Testis (tissue), 3 donors: ENCODE data around the gene MDM4. TPM values are rescaled to one million over a fixed set of nuclear protein-coding genes. Genes with fewer than 3 reads are reported as not detected.
"Not testable (repeated sequence)": the region's sequence is repeated elsewhere in the genome, so short reads cannot be mapped to it uniquely, and the experiment has no call there.

ENCODE experiments used
- DNase-seq: peaks from one replicate; pipeline ENCODE4 v3.0.0-alpha.2; 2019
- H3K27ac ChIP-seq, 2 donors: fragments of 200-600 bp; sonication (generic); one replicate each; pipeline ENCODE4 v1.5.1; 2019
- H3K27me3 ChIP-seq: fragments of 200-600 bp; sonication (generic); one replicate; pipeline ENCODE4 v1.5.1; 2019
- H3K36me3 ChIP-seq: fragments of 200-600 bp; sonication (generic); one replicate; pipeline ENCODE4 v1.5.1; 2017; ENCODE audit warnings: low read depth; ENCODE audit errors: missing control alignments
- H3K4me1 ChIP-seq: fragments of 200-600 bp; sonication (generic); one replicate; pipeline ENCODE4 v1.5.1; 2019
- H3K4me3 ChIP-seq, 2 donors: fragments of 200-600 bp; sonication (generic); one replicate each; pipeline ENCODE4 v1.5.1; 2017 to 2019
- H3K9me3 ChIP-seq: fragments of 200-600 bp; sonication (generic); one replicate; pipeline ENCODE4 v1.5.1; 2017
- CTCF ChIP-seq, 3 experiments: fragments of 450-650 bp in 2 of 3; fragments of 200-600 bp in 1 of 3; sonication (generic) in 1 of 3; IDR thresholded peaks; one replicate each; pipeline ENCODE4 v1.5.1; 2016 to 2019; ENCODE audit warnings: antibody characterized with exemption in 3 of 3, mild to moderate bottlenecking in 2 of 3, moderate library complexity in 1 of 3
- POLR2A ChIP-seq: fragments of 450-650 bp; IDR thresholded peaks from one replicate; pipeline ENCODE4 v1.6.1; 2017; ENCODE audit warnings: antibody characterized with exemption, mild to moderate bottlenecking, moderate library complexity
- WGBS, 2 donors: methylation state at CpG; one replicate each; pipeline ENCODE4 v1.1.5; 2018; 5-methylcytosine and 5-hydroxymethylcytosine counted together
- intact Hi-C: fragments of 100-400 bp; cut with DNase I; formaldehyde crosslinking; loops from one replicate; pipeline ENCODE4 v1.15.1; 2023; ENCODE audit warnings: low total_unique reads
- polyA plus RNA-seq: library from polyadenylated mRNA; stranded (reverse); fragments of 350-450 nt; fragmentation: Illumina TruSeq; extraction: RNeasy Lipid Tissue Mini Kit (QIAGEN cat#74804); gene quantifications from one replicate; pipeline ENCODE4 v1.2.3, GENCODE V29; 2014; ENCODE audit warnings: low read depth, low replicate concordance; ENCODE audit not compliant: insufficient read depth
- total RNA-seq, 2 donors: library from RNA; depleted of rRNA; stranded (reverse); fragments of >200 nt; gene quantifications; one replicate each; pipeline ENCODE4 v1.2.3, GENCODE V29; 2016

The MDM4 gene
- total and polyA plus RNA-seq, 3 donors from 2014 or later: 43.3 to 110 (median 96.2) TPM

- intact Hi-C loops: no loop called here
- Histone ChIP-seq H3K4me3 (no peak overlapping the region), H3K9me3 (no peaks in the 10 kb centered on the region), H3K36me3 (no peaks in the 10 kb centered on the region), H3K4me1 (no peaks in the 10 kb centered on the region), H3K27ac (no peak overlapping the region), H3K27me3 (no peaks in the 10 kb centered on the region)
- no peak for DNase-seq
- WGBS, 2 donors: 83 to 98% methylated on average over 5 of the region's 5 CpGs
- no peak for TF ChIP-seq POLR2A
- no peak for TF ChIP-seq CTCF (IDR thresholded peaks at IDR 0.05)
Measured at GRCh38 chr1:204569478-204569877, 53.3 kb downstream of the MDM4 start.

- 63 to 66% methylated on average over 3 of the region's 3 CpGs for WGBS, 2 donors
- H3K4me3 ChIP-seq, H3K27me3 ChIP-seq, H3K9me3 ChIP-seq, H3K27ac ChIP-seq, H3K4me1 ChIP-seq, intact Hi-C loops, H3K36me3 ChIP-seq, DNase-seq: not testable (repeated sequence)
Measured at GRCh38 chr1:204570021-204570420, 53.8 kb downstream of the MDM4 start.

- no peaks in the 10 kb centered on the region for H3K9me3 ChIP-seq
- no peaks in the 10 kb centered on the region for H3K27me3 ChIP-seq
- H3K4me1 ChIP-seq: no peaks in the 10 kb centered on the region
- TF ChIP-seq CTCF (IDR thresholded peaks at IDR 0.05): no peak
- TF ChIP-seq POLR2A: no peak
- no peak for DNase-seq
- WGBS, 2 donors: 97 to 98% methylated on average over 2 of the region's 2 CpGs
- intact Hi-C loops: no loop called here
- H3K27ac ChIP-seq: no peak overlapping the region
- H3K4me3 ChIP-seq: no peak overlapping the region
- no peaks in the 10 kb centered on the region for H3K36me3 ChIP-seq
Measured at GRCh38 chr1:204571128-204571527, 54.9 kb downstream of the MDM4 start.

GRCh38 chr1:204571631-204572030 lies 55.4 kb downstream of the MDM4 start:
- intact Hi-C loops: no loop called here
- TF ChIP-seq POLR2A: no peak
- TF ChIP-seq CTCF (IDR thresholded peaks at IDR 0.05): no peak
- H3K4me3 ChIP-seq: no peak overlapping the region
- no peaks in the 10 kb centered on the region for H3K4me1 ChIP-seq
- no peak for DNase-seq
- 95 to 97% methylated on average over 4 of the region's 4 CpGs for WGBS, 2 donors
- H3K9me3 ChIP-seq: no peaks in the 10 kb centered on the region
- H3K27me3 ChIP-seq: no peaks in the 10 kb centered on the region
- H3K36me3 ChIP-seq: no peaks in the 10 kb centered on the region
- no peak overlapping the region for H3K27ac ChIP-seq

GRCh38 chr1:204572923-204573922 lies 57.0 kb downstream of the MDM4 start:
- WGBS, 2 donors: 80 to 87% methylated on average over 8 of the region's 8 CpGs
- H3K9me3 ChIP-seq: no peaks in the 10 kb centered on the region
- H3K27me3 ChIP-seq: no peaks in the 10 kb centered on the region
- no peak overlapping the region for H3K27ac ChIP-seq
- TF ChIP-seq CTCF (IDR thresholded peaks at IDR 0.05) (no peak), POLR2A (no peak)
- intact Hi-C loops: no loop called here
- no peaks in the 10 kb centered on the region for H3K36me3 ChIP-seq
- H3K4me3 ChIP-seq: no peak overlapping the region
- peaks cover under 1% of the 10 kb centered on the region for H3K4me1 ChIP-seq
- no peak for DNase-seq
